ENCODE measurements around the gene ZNF519. TPM values are rescaled to one million over a fixed set of nuclear protein-coding genes. Genes with fewer than 3 reads are reported as not detected.
"Not testable (repeated sequence)": the region's sequence is repeated elsewhere in the genome, so short reads cannot be mapped to it uniquely, and the experiment has no call there.

Gene ZNF519
- total RNA-seq, 4 donors from 2014 or later: 2.6 to 9.0 (median 4.8) TPM

DNA sequence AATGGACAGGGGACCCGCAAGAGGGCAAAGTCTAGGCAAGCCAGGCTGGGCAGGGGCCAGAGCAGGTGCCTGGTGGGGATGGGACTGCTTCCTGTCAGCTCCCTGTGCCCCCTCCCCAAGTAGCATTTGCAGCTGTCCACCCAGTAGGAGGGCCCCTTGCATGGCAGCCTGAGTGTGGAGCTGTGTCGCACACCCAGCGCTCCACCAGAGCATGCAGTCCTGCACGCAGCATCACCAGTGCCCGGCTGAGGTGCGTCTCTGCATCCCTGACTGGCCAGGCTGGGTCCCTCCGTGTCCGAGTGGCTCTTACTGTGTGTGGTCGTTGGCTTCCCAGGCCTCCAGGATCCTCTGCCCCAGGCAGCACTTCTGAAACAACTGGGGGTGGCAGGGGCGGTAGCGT is 18.5 kb upstream of the ZNF519 start:
- not testable (repeated sequence) for ATAC-seq (ENCODE audit: low FRiP score); DNase-seq (ENCODE audit: low spot score)

DNA sequence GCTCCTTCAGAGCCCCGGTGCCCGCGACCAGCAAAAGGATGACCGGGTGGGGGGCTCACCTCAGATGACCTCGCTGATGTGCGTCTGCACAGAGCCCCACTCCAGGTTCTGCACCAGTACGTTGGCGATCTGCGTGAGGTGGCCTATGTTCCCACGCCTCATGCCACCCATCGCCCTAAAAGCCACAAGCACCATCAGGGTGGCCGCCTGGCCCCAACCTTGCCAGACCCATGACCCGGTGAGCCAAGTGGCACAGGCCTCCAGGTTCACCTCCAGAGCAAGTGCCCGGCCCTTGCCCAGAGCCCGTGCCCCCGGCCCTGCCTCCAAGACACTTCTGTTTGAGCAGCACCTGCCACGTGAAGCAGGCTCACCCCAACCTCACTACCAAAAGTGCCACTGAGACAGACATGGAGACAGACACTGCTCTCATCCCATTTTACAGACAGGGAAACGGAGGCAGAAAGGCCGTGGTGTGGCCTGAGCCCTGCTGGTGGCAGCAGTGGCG is 17.7 kb upstream of the ZNF519 start:
- DNase-seq (ENCODE audit: low spot score); ATAC-seq (ENCODE audit: low FRiP score): not testable (repeated sequence)

DNA sequence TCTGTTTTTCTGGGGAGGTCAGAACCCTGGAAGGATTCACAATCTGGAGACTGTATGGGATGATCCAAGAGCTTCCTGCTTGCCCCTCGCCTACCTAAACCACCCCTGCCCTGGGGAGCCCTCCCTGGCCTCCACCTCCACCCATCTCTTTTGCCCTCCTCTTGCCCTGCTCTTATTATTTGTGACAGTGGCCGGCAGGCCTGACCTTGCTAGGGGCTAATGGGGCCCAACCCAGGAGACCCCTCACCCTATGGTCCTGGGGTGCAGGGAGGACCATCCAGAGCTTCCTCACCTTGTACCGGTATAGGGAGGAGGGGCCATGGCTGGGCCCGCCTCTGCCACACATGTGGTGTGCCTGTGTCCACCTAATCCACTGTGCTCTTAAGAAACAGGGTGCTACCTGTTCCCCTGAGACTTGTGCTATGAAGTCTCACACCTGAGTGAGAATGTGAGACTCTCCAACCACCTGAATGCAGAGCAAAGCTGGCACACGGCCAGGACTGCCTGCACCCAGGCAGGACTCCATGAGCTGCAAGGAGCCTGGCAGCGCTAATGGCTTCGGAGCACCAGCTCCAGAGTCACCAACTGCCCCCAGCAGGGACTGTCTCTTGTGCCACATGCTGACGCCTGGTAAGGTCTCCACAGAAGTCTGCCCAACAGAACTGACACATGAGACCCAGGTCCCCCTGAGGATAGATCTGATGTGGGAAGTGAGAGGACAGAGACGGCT is 17.1 kb upstream of the ZNF519 start:
- ATAC-seq (ENCODE audit: low FRiP score); DNase-seq (ENCODE audit: low spot score): not testable (repeated sequence)

DNA sequence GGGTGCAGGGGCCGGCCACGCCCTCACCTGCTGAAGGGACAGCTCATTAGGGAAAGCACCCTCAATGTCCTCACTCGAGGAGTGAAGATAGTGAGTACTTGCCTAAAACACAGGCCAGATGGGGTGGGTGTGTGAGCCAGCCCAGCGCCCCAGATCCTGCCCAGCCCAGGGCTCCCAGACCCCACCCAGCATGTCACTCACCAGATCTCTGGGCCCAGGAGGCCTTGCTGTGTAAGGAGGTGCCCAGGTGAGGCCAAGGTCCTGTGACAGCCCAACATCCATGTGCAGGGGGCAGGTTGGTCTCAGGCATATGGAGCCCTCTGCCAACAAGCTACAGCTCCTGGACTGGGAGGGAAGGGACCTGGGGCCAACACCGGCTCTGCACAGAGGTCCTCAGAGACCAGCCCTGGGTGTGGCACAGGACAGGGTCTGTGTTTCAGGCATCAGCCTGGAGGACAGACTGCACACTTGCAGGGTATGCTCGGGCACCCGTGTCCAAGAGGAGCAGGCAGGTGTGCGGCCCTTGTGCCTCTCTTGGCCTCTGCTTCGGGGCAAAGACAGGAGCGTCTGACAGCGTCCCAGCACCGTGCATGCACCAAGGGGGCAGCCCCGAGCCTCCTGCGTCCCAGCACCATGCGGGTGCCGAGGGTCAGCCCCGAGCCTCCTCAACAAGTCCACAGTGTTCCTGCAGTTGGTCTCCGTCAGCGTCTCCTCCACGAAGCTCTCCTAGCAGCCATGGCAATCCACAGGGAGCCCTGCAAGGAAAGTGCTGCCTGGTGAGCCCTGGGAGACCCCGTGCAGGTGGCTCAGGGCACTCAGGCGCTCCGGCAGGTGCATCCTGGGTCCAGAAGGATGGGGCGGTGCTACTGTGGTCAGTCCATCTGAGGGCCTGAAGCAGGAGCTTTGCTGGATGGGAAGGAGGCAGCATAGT is 16.0 kb upstream of the ZNF519 start:
- not testable (repeated sequence) for ATAC-seq (ENCODE audit: low FRiP score); DNase-seq (ENCODE audit: low spot score)

DNA sequence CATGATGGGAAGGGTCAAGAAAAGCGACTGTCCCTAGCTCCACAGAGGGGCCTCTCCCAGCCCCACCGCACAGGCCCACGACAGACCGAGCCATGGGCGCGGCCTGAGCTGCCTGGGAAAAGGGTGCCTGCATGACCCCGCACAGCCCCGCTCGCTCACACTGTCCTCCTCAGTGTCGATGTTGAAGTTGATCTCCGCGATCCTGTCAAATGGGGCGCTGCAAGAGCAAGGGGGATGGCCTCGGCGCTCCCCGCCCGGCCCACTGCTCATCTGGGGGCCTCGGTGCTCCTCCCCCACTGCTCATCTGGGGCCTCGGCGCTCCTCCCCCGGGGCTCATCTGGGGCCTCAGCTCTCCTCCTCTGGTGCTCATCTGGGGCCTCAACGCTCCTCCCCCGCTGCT is 14.5 kb upstream of the ZNF519 start:
- DNase-seq (ENCODE audit: low spot score); ATAC-seq (ENCODE audit: low FRiP score): not testable (repeated sequence)

GRCh38 chr18:14145581-14146338 is 13.5 kb upstream of the ZNF519 start:
- ATAC-seq (ENCODE audit: low FRiP score); DNase-seq (ENCODE audit: low spot score): not testable (repeated sequence)

DNA sequence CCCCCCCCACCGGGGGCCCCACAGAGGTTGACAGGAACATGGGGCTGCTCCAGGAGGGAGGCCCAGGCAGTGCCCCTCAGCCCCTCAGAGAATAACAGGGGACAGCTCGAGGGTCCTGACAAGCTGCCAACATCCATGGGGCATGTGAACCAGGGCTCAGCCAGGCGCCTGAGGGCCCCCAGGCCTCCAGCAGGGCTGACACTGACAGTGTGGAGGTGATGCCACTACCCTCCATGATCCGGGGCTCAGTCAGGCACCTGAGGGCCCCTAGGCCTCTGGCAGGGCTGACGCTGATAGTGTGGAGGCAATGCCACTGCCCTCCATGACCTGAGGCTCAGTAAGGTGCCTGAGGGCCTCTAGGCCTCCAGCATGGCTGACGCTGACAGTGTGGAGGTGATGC is 12.8 kb upstream of the ZNF519 start:
- not testable (repeated sequence) for ATAC-seq (ENCODE audit: low FRiP score); DNase-seq (ENCODE audit: low spot score)

DNA sequence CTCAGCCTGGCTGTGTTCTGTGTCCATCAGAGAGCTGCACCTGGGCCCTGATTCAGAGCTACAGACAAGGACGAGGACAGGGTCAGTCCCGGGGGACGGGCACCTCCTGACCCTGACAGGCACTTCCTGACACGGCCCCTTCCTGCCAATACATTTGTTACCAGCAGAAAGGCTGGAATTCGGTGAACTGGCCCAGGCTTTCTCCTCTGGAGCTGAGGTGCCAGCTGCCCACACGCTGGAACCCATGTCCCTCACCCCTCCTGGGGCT is 12.3 kb upstream of the ZNF519 start:
- DNase-seq (ENCODE audit: low spot score) (no peak), ATAC-seq (ENCODE audit: low FRiP score) (no peak)
- TF ChIP-seq, protein P1, sequence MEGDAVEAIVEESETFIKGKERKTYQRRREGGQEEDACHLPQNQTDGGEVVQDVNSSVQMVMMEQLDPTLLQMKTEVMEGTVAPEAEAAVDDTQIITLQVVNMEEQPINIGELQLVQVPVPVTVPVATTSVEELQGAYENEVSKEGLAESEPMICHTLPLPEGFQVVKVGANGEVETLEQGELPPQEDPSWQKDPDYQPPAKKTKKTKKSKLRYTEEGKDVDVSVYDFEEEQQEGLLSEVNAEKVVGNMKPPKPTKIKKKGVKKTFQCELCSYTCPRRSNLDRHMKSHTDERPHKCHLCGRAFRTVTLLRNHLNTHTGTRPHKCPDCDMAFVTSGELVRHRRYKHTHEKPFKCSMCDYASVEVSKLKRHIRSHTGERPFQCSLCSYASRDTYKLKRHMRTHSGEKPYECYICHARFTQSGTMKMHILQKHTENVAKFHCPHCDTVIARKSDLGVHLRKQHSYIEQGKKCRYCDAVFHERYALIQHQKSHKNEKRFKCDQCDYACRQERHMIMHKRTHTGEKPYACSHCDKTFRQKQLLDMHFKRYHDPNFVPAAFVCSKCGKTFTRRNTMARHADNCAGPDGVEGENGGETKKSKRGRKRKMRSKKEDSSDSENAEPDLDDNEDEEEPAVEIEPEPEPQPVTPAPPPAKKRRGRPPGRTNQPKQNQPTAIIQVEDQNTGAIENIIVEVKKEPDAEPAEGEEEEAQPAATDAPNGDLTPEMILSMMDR (IDR thresholded peaks at IDR 0.05): no peak

DNA sequence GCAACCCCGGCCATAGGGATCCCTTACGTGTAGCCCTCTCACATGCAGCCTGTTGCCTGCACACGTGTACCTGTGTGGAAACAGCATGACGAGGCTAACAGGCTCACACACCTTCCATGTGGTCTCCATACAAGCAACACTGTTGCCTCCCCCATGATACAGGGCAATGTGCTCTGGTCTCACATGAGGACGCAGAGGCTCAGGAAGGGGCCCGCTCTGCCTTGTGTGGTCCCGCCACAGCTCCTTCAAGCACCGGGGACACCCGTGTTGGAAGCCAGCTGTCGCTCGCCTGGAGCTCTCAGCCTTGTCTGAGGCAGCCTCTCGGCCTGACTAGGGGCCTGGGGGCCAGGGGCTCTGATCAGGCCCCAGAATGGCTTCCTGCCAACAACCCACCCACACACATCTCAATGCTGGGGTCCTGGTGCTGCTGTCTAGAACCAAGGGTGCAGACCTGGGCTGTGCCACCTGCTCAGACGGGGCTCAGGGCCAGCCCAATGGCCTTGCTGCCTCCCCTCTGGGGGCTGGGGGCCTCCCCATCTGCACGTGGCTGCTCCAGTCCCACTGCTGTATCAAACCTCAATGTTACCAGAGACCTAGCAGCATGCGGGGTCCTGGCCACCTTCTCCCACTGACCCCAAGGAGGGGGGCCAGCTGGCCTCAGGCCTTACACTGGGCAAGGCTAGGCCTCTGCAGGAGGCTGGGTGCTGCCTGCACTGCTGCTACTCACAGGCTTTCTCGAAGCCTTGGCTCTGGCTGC is 11.8 kb upstream of the ZNF519 start:
- ATAC-seq (ENCODE audit: low FRiP score); DNase-seq (ENCODE audit: low spot score): not testable (repeated sequence)

GRCh38 chr18:14143396-14143795 is 11.2 kb upstream of the ZNF519 start:
- ATAC-seq (ENCODE audit: low FRiP score): peak; percentile 34
- DNase-seq (ENCODE audit: low spot score): not testable (repeated sequence)

GRCh38 chr18:14142177-14142576 is 9.9 kb upstream of the ZNF519 start:
- not testable (repeated sequence) for DNase-seq (ENCODE audit: low spot score); ATAC-seq (ENCODE audit: low FRiP score)

GRCh38 chr18:14139583-14139982 is 7.3 kb upstream of the ZNF519 start:
- ATAC-seq (ENCODE audit: low FRiP score): not testable (repeated sequence)

DNA sequence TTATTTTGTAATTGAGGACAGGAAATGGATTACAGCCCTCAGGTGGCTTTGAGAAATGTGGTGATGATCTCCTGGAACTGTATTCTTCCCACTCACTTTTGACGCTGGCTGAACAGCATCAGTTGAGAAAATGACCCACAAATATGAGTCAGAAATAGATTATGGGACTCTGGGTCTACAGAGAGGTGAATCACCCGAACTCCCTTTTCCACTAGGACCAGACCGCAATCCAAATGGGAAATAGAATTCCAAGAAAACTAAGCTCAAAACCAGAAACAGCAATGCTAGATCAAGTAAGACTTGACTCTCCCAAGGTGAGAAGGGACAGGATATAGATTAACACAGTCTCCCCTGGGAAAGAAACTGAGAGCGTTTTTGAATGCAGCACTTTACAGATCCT is 5.7 kb upstream of the ZNF519 start:
- ATAC-seq (ENCODE audit: low FRiP score); DNase-seq (ENCODE audit: low spot score): not testable (repeated sequence)

More at GRCh38 chr18:14139583-14139982, 7.3 kb upstream of the ZNF519 start:
- DNase-seq (ENCODE audit: low spot score): not testable (repeated sequence)

- DNase-seq (ENCODE audit: low spot score): not testable (repeated sequence)
- ATAC-seq (ENCODE audit: low FRiP score): peak; percentile 27
These were observed 452 bp downstream of the ZNF519 start for GRCh38 chr18:14131696-14132270.

GRCh38 chr18:14130804-14131203 is 1.4 kb downstream of the ZNF519 start:
- not testable (repeated sequence) for DNase-seq (ENCODE audit: low spot score); ATAC-seq (ENCODE audit: low FRiP score)

Measured in omental fat pad (tissue), 4 donors.